Measurements from ENCODE around the gene CHRNA10.

DNA sequence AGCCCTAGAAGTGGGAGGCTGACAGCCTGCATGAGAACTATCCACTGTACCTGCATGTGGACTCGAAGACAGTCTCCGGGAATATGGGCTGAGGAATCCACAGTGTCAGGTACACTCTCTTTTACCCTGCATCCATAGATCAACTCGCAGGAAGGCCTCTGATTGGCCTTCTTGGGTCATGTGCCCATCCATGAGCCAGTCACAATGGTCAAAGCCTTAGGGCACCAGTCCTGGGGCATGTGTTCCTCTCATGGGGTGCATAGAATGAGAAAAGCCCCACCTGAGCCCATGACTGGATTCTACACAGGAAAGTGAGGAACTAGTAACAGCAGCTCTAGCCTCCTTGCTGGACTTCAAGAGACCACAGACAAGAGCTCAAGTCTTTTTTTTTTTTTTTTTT is 15.6 kb downstream of the CHRNA10 start:
- TF ChIP-seq EZH2 (IDR thresholded peaks at IDR 0.05; ENCODE audit: borderline replicate concordance, insufficient read depth, low read length, poor library complexity, severe bottlenecking): no peak
- no peak for TF ChIP-seq SMC3 (conservative IDR thresholded peaks at IDR 0.05; ENCODE audit: poor library complexity)
- TF ChIP-seq, protein P1, sequence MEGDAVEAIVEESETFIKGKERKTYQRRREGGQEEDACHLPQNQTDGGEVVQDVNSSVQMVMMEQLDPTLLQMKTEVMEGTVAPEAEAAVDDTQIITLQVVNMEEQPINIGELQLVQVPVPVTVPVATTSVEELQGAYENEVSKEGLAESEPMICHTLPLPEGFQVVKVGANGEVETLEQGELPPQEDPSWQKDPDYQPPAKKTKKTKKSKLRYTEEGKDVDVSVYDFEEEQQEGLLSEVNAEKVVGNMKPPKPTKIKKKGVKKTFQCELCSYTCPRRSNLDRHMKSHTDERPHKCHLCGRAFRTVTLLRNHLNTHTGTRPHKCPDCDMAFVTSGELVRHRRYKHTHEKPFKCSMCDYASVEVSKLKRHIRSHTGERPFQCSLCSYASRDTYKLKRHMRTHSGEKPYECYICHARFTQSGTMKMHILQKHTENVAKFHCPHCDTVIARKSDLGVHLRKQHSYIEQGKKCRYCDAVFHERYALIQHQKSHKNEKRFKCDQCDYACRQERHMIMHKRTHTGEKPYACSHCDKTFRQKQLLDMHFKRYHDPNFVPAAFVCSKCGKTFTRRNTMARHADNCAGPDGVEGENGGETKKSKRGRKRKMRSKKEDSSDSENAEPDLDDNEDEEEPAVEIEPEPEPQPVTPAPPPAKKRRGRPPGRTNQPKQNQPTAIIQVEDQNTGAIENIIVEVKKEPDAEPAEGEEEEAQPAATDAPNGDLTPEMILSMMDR (IDR thresholded peaks at IDR 0.05; ENCODE audit: poor library complexity, severe bottlenecking): no peak
- no peak for TF ChIP-seq POLR2AphosphoS5 (IDR thresholded peaks at IDR 0.05)
